ENCODE measurements around the gene HTR7.

Gene HTR7

DNA sequence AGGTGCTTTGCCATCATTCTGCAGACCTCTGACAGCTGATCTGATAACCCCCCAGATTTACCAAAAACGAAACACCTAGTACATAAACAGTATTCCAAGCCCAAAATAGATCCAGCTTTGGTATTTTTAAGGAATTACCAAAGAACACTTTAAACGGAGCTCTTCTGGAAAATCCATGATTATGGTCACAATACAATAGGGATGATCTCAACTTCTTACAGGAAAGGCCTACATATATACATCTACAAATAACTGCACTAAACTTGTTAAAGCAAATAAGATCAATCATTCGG lies 69.7 kb downstream of the HTR7 start:
- TF ChIP-seq, protein P1, sequence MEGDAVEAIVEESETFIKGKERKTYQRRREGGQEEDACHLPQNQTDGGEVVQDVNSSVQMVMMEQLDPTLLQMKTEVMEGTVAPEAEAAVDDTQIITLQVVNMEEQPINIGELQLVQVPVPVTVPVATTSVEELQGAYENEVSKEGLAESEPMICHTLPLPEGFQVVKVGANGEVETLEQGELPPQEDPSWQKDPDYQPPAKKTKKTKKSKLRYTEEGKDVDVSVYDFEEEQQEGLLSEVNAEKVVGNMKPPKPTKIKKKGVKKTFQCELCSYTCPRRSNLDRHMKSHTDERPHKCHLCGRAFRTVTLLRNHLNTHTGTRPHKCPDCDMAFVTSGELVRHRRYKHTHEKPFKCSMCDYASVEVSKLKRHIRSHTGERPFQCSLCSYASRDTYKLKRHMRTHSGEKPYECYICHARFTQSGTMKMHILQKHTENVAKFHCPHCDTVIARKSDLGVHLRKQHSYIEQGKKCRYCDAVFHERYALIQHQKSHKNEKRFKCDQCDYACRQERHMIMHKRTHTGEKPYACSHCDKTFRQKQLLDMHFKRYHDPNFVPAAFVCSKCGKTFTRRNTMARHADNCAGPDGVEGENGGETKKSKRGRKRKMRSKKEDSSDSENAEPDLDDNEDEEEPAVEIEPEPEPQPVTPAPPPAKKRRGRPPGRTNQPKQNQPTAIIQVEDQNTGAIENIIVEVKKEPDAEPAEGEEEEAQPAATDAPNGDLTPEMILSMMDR (IDR thresholded peaks at IDR 0.05; ENCODE audit: control extremely low read depth, extremely low read depth, low read depth, missing control alignments) = no peak
- CTCF ChIA-PET = interaction anchor here (0.8 to 3.2 kb wide), 26 partner anchors 9 to 1178 kb away, joined by 3 to 21 read pairs (median 4); no protein-coding TSS in a partner anchor
- DNase-seq (ENCODE audit: extremely low spot score) = no peak
- POLR2A ChIA-PET = no interaction called here

DNA sequence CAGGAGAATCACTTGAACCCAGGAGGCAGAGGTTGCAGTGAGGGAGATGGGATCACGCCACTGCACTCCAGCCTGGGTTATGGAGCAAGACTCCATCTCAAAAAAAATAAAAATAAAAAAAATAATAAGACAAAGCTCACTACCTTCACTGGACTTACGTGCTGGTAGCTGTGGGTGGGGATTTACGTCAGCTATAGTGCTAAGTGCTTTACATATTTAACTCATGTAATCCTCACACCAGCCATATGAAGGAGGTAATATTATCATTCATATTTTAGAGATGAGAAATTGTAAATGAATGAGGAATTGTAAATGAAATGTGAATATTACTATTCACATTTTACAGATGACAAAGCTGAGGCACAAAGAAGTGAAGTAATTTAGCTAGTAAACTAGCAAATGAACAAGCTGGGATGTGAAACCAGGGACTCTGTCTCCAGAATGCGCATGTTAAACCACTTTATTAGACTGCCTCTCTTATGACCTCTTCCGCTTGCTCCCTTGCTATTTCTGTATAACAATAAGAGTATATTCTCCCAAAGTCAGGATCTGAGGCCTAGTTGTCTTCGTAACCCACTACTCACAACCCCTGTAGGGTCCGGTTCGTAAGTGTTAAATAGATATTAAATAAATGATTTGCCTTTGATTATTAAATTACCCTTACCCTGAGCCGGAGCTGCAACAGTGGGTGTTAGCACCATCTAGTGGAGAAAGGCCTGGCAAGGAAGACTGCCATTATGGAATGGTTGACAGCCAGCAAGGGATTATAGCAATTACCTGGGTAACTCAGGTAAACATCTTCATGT lies 70.2 kb downstream of the HTR7 start:
- CTCF ChIA-PET = interaction anchor here (0.8 to 3.2 kb wide), 29 partner anchors 9 to 1177 kb away, joined by 3 to 21 read pairs (median 4); no protein-coding TSS in a partner anchor
- DNase-seq (ENCODE audit: extremely low spot score) = no peak
- POLR2A ChIA-PET = no interaction called here

DNA sequence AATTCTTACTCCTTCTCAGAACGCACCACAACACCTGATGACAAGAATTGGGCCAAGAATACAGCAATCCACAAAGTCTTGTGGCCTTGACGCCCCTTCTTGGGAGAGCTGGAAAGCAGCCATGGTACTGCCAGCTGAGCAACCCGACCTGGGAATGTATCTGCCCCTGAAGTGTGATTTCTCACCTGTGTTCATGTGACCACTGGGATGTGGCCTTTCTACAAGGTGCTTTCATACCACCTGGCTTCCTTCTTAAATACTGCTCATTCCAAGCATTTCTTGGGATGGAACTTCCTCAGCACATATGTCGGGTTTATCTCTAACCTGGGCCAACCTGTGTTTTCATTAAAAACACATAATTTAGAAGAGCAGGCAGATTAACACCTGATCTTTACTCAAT lies 72.1 kb downstream of the HTR7 start:
- DNase-seq (ENCODE audit: extremely low spot score) = no peak
- ChIA-PET CTCF (interaction anchor here (1.0 to 3.2 kb wide), 4 partner anchors 18 to 977 kb away, joined by 3 to 21 read pairs (median 12); no protein-coding TSS in a partner anchor), POLR2A (no interaction called here)
- TF ChIP-seq, protein P1 (IDR thresholded peaks at IDR 0.05; ENCODE audit: control extremely low read depth, extremely low read depth, low read depth, missing control alignments) = no peak

More for the DNA sequence above, 70.2 kb downstream of the HTR7 start:
- TF ChIP-seq, protein P1 (IDR thresholded peaks at IDR 0.05; ENCODE audit: control extremely low read depth, extremely low read depth, low read depth, missing control alignments) = peak; percentile 70

DNA sequence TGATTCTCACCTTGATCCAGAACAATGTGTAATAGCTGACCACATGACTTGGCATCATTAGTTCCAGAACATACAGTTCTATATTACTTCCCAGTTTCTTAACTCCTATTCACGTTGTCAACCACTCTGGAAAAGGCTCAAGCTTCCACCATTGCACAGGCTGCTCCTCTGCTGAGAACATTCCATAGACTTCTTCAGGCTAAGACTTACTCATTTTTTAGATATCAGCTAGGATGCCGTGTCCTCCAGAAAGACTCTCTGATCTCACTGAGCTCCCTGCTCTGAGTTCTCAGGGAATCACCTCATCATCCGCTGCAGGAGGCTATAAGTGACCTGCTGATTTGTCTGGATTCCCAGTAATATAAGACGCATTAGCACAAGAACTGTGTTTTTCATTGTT lies 73.1 kb downstream of the HTR7 start:
- ChIA-PET CTCF (interaction anchor here (1.5 kb wide), 1 partner anchor 34 kb away, joined by 4 read pairs; no protein-coding TSS in a partner anchor), POLR2A (no interaction called here)
- TF ChIP-seq, protein P1 (IDR thresholded peaks at IDR 0.05; ENCODE audit: control extremely low read depth, extremely low read depth, low read depth, missing control alignments) = no peak
- DNase-seq (ENCODE audit: extremely low spot score) = no peak

DNA sequence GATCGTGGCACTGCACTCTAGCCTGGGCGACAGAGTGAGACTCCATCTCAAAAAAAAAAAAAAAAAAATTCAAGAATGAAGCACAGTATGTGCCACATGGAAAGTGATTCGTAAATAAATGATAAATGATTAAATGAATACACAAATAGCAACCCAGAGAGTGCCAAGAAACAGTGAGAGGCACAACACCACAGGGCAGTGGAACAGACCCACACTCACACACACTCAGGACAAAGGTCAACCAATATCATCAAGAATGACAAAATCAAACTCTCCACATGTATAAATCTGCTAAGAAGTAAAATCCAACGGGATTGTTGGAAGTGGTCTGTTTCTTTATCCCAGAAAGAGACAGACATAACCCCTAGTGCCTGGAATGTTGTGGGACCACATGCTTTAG lies 77.4 kb downstream of the HTR7 start:
- TF ChIP-seq, protein P1 (IDR thresholded peaks at IDR 0.05; ENCODE audit: control extremely low read depth, extremely low read depth, low read depth, missing control alignments) = no peak
- ChIA-PET POLR2A (no interaction called here), CTCF (no interaction called here)
- no peak for DNase-seq (ENCODE audit: extremely low spot score)

DNA sequence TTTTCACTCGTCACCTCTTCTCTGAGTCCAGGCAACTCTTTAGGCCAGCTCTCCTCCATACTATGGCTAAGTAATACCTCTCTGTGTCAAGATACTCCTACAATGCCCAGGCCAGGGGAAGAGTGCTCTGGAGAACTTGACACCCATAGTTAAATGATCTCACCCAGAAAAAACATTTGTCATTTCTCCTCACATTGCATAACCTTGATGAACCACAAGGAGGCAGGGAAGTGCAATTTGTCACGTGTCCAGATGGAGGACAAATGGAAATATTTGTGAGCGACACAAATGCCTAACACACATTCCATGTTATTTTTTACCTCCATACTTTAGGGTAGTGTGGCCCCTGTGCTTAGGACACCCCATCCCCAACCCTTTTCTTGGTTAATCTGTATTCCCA lies 78.3 kb downstream of the HTR7 start:
- ChIA-PET CTCF (interaction anchor here (2.4 kb wide), 1 partner anchor 8 kb away, joined by 9 read pairs; no protein-coding TSS in a partner anchor), POLR2A (no interaction called here)
- no peak for DNase-seq (ENCODE audit: extremely low spot score)
- TF ChIP-seq, protein P1 (IDR thresholded peaks at IDR 0.05; ENCODE audit: control extremely low read depth, extremely low read depth, low read depth, missing control alignments) = no peak

Measured in GM10248 (cell line).